ENCODE data around the gene PLSCR3. TPM values are rescaled to one million over a fixed set of nuclear protein-coding genes. Genes with fewer than 3 reads are reported as not detected.

Gene PLSCR3
- total RNA-seq, 1 experiment from 2014 or later, result 43.8 TPM

GRCh38 chr17:7380321-7380720 is 14.0 kb downstream of the PLSCR3 start:
- Histone ChIP-seq H3K4me2 (ENCODE audit: low read length) (peak overlapping the region; percentile 87), H3K9me3 (ENCODE audit: control insufficient read depth in 1 of 2, insufficient read depth in 1 of 2, low read depth in 1 of 2, low read length in 2 of 2) (0 out of 4 replicates have a peak, but pooled peaks cover 0 to 7% of the 10 kb centered on the region in 2 experiments), H3K4me1 (ENCODE audit: control insufficient read depth in 1 of 2, insufficient read depth in 2 of 2, low read length in 2 of 2) (peaks cover 8 to 26% of the 10 kb centered on the region in 2 experiments; a peak in 3 of 4 replicates), H3K9me2 (ENCODE audit: insufficient read depth) (no peaks in the 10 kb centered on the region), H3K9ac (ENCODE audit: low read length) (peak overlapping the region; percentile 89), H3K36me3 (ENCODE audit: control insufficient read depth in 1 of 2, insufficient read depth in 2 of 2, low read length in 2 of 2) (peaks cover 0 to 9% of the 10 kb centered on the region in 2 experiments; a peak in 1 of 4 replicates), H4K20me1 (ENCODE audit: insufficient read depth) (no peaks in the 10 kb centered on the region), H3K27me3 (ENCODE audit: insufficient read depth, low read length) (no peaks in the 10 kb centered on the region), H3K4me3 (replicated peaks in 1 of 2; ENCODE audit: low read depth in 1 of 2, low read length in 2 of 2) (peak overlapping the region; percentile 84 to 96), H3K79me2 (ENCODE audit: insufficient read depth, low read length) (peaks cover 8% of the 10 kb centered on the region; the same call in 1 of the 2 replicates), H2AFZ (ENCODE audit: low read depth, low read length, poor library complexity, severe bottlenecking) (peak overlapping the region; percentile 95), H3K27ac (ENCODE audit: low read depth, low read length) (peak overlapping the region; percentile 53; the same call in 1 of the 2 replicates)
- RAD21 ChIA-PET (ENCODE audit: low non-redundant PET in 1 of 2, low total read pairs in 2 of 2, uncharacterized antibody in 2 of 2, unreplicated experiment in 2 of 2), result no interaction called here
- intact Hi-C loops (cut with micrococcal nuclease), result no loop called here
- no TSS peak for BruUV-seq (replicated peaks)
- DNase-seq (ENCODE audit: low read depth, low spot score) (no peak), ATAC-seq (0 out of 2 replicates have a peak, but pooled peaks have one; percentile 1)
- no peak for TF ChIP-seq POLR2A (IDR thresholded peaks at IDR 0.05; ENCODE audit: borderline replicate concordance, extremely low read depth, insufficient read depth, insufficient read length)
- TF ChIP-seq POLR2AphosphoS5 (IDR thresholded peaks at IDR 0.05; ENCODE audit: low read depth, low read length), result no peak
- TF ChIP-seq, protein P1, sequence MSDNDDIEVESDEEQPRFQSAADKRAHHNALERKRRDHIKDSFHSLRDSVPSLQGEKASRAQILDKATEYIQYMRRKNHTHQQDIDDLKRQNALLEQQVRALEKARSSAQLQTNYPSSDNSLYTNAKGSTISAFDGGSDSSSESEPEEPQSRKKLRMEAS (IDR thresholded peaks at IDR 0.05), result no peak
- TF ChIP-seq ZNF274 (IDR thresholded peaks at IDR 0.05; ENCODE audit: low read depth, low read length), result no peak
- TF ChIP-seq YY1 (IDR thresholded peaks at IDR 0.05; ENCODE audit: extremely low read depth, insufficient replicate concordance, low read depth, low read length), result no peak
- TF ChIP-seq FOSL1 (IDR thresholded peaks at IDR 0.05; ENCODE audit: low read depth), result no peak
- no peak for TF ChIP-seq RAD21 (IDR thresholded peaks at IDR 0.05; ENCODE audit: low read depth)
- TF ChIP-seq SIN3A (IDR thresholded peaks at IDR 0.05; ENCODE audit: low read depth), result no peak
- no peak for TF ChIP-seq ELF1 (IDR thresholded peaks at IDR 0.05; ENCODE audit: borderline replicate concordance, low read depth)
- no peak for TF ChIP-seq ZFX (IDR thresholded peaks at IDR 0.05)
- CTCF ChIA-PET, result interaction anchor here (1.0 to 1.9 kb wide), 5 partner anchors 14 to 180 kb away, joined by 3 to 5 read pairs (median 4); partner anchors contain the start of genes PLSCR3 and TMEM256
- POLR2A ChIA-PET, result interaction anchor here (0.8 to 2.1 kb wide), 5 partner anchors 14 to 307 kb away, joined by 3 to 6 read pairs (median 3); partner anchors contain the start of genes PLSCR3, TMEM256 and TP53

DNA sequence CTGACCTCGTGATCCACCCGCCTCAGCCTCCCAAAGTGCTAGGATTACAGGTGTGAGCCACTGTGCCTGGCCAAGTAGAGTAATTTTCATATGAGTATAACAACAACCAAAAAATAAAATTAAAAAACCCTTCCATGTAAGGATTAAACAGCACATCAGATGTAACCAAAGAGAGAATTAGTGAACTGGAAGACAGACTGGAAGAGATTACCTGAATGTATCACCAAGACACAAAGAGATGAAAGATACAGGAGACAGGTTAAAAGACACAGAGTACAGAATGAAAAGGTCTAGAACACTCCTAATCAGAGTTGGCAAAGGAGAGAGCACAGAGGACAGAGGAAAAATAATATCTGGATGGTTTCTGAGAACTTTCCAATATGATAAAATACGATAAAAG is 15.2 kb downstream of the PLSCR3 start:
- Histone ChIP-seq H3K9ac (ENCODE audit: low read length) (no peak overlapping the region), H3K4me1 (ENCODE audit: control insufficient read depth in 1 of 2, insufficient read depth in 2 of 2, low read length in 2 of 2) (peaks cover 8 to 26% of the 10 kb centered on the region in 2 experiments; a peak in 3 of 4 replicates), H2AFZ (ENCODE audit: low read depth, low read length, poor library complexity, severe bottlenecking) (no peak overlapping the region), H3K79me2 (ENCODE audit: insufficient read depth, low read length) (peaks cover 8% of the 10 kb centered on the region; the same call in 1 of the 2 replicates), H4K20me1 (ENCODE audit: insufficient read depth) (no peaks in the 10 kb centered on the region), H3K27ac (ENCODE audit: low read depth, low read length) (no peak overlapping the region), H3K4me2 (ENCODE audit: low read length) (no peak overlapping the region), H3K4me3 (replicated peaks in 1 of 2; ENCODE audit: low read depth in 1 of 2, low read length in 2 of 2) (no peak overlapping the region), H3K27me3 (ENCODE audit: insufficient read depth, low read length) (no peaks in the 10 kb centered on the region), H3K9me2 (ENCODE audit: insufficient read depth) (no peaks in the 10 kb centered on the region), H3K36me3 (ENCODE audit: control insufficient read depth in 1 of 2, insufficient read depth in 2 of 2, low read length in 2 of 2) (peaks cover 0 to 9% of the 10 kb centered on the region in 2 experiments; a peak in 1 of 4 replicates), H3K9me3 (ENCODE audit: control insufficient read depth in 1 of 2, insufficient read depth in 1 of 2, low read depth in 1 of 2, low read length in 2 of 2) (0 out of 4 replicates have a peak, but pooled peaks cover 0 to 7% of the 10 kb centered on the region in 2 experiments)
- ChIA-PET RAD21 (ENCODE audit: low non-redundant PET in 1 of 2, low total read pairs in 2 of 2, uncharacterized antibody in 2 of 2, unreplicated experiment in 2 of 2) (no interaction called here), POLR2A (no interaction called here), CTCF (interaction anchor here (1.6 kb wide), 1 partner anchor 23 kb away, joined by 5 read pairs; no protein-coding TSS in a partner anchor)
- ATAC-seq (no peak), DNase-seq (ENCODE audit: low read depth, low spot score) (no peak)
- BruUV-seq (replicated peaks), result no TSS peak
- intact Hi-C loops (cut with micrococcal nuclease), result no loop called here
- TF ChIP-seq YY1 (IDR thresholded peaks at IDR 0.05; ENCODE audit: extremely low read depth, insufficient replicate concordance, low read depth, low read length), result no peak
- TF ChIP-seq, protein P1 (IDR thresholded peaks at IDR 0.05), result no peak
- TF ChIP-seq, protein P2, sequence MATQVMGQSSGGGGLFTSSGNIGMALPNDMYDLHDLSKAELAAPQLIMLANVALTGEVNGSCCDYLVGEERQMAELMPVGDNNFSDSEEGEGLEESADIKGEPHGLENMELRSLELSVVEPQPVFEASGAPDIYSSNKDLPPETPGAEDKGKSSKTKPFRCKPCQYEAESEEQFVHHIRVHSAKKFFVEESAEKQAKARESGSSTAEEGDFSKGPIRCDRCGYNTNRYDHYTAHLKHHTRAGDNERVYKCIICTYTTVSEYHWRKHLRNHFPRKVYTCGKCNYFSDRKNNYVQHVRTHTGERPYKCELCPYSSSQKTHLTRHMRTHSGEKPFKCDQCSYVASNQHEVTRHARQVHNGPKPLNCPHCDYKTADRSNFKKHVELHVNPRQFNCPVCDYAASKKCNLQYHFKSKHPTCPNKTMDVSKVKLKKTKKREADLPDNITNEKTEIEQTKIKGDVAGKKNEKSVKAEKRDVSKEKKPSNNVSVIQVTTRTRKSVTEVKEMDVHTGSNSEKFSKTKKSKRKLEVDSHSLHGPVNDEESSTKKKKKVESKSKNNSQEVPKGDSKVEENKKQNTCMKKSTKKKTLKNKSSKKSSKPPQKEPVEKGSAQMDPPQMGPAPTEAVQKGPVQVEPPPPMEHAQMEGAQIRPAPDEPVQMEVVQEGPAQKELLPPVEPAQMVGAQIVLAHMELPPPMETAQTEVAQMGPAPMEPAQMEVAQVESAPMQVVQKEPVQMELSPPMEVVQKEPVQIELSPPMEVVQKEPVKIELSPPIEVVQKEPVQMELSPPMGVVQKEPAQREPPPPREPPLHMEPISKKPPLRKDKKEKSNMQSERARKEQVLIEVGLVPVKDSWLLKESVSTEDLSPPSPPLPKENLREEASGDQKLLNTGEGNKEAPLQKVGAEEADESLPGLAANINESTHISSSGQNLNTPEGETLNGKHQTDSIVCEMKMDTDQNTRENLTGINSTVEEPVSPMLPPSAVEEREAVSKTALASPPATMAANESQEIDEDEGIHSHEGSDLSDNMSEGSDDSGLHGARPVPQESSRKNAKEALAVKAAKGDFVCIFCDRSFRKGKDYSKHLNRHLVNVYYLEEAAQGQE (IDR thresholded peaks at IDR 0.05; ENCODE audit: low read depth), result no peak
